ENCODE measurements around the gene SF3A1. TPM values are rescaled to one million over a fixed set of nuclear protein-coding genes. Genes with fewer than 3 reads are reported as not detected.

Gene SF3A1
- total and polyA plus RNA-seq, 4 donors: 15.8 to 157 (median 45.1) TPM

GRCh38 chr22:30286331-30286730 lies 70.4 kb downstream of the SF3A1 start:
- H3K4me1 ChIP-seq (ENCODE audit: control insufficient read depth in 5 of 5, insufficient read depth in 5 of 5, low read length in 5 of 5): peaks cover under 1 to 32% (median 17%) of the 10 kb centered on the region in 5 donors
- H3K27ac ChIP-seq (ENCODE audit: low read depth in 1 of 2, low read length in 1 of 2): no peak overlapping the region
- H3K4me3 ChIP-seq: no peak overlapping the region
- WGBS, 2 donors: 86 to 89% methylated on average over 5 of the region's 5 CpGs
- no peak for TF ChIP-seq CTCF (IDR thresholded peaks at IDR 0.05; ENCODE audit: control extremely low read depth, extremely low read depth)
- DNase-seq (no peak), ATAC-seq (ENCODE audit: insufficient read depth, low FRiP score) (no peak)
- no peaks in the 10 kb centered on the region for H3K9me3 ChIP-seq (ENCODE audit: control insufficient read depth in 4 of 4, insufficient read depth in 3 of 4, low read length in 3 of 4)
- no peak overlapping the region for H3K9ac ChIP-seq (ENCODE audit: insufficient read depth in 1 of 2, low read length in 2 of 2)
- H3K27me3 ChIP-seq (ENCODE audit: control insufficient read depth in 3 of 3, insufficient read depth in 3 of 3, low read length in 2 of 3): no peaks in the 10 kb centered on the region
- H3K36me3 ChIP-seq (ENCODE audit: control insufficient read depth in 4 of 4, insufficient read depth in 4 of 4, low read length in 4 of 4): peaks cover 0 to 18% (median 8%) of the 10 kb centered on the region in 4 donors

GRCh38 chr22:30285846-30286200 lies 70.9 kb downstream of the SF3A1 start:
- peaks cover 0 to 27% (median 12%) of the 10 kb centered on the region in 5 donors for H3K4me1 ChIP-seq (ENCODE audit: control insufficient read depth in 5 of 5, insufficient read depth in 5 of 5, low read length in 5 of 5)
- ATAC-seq (ENCODE audit: insufficient read depth, low FRiP score) (no peak), DNase-seq (no peak)
- no peak overlapping the region for H3K4me3 ChIP-seq
- H3K36me3 ChIP-seq (ENCODE audit: control insufficient read depth in 4 of 4, insufficient read depth in 4 of 4, low read length in 4 of 4): peaks cover 0 to 17% (median 8%) of the 10 kb centered on the region in 4 donors
- TF ChIP-seq CTCF (IDR thresholded peaks at IDR 0.05; ENCODE audit: control extremely low read depth, extremely low read depth): no peak
- H3K27ac ChIP-seq (ENCODE audit: low read depth in 1 of 2, low read length in 1 of 2): no peak overlapping the region
- H3K9ac ChIP-seq (ENCODE audit: insufficient read depth in 1 of 2, low read length in 2 of 2): no peak overlapping the region
- no peaks in the 10 kb centered on the region for H3K27me3 ChIP-seq (ENCODE audit: control insufficient read depth in 3 of 3, insufficient read depth in 3 of 3, low read length in 2 of 3)
- WGBS, 2 donors: 91 to 94% methylated on average over 8 of the region's 8 CpGs
- H3K9me3 ChIP-seq (ENCODE audit: control insufficient read depth in 4 of 4, insufficient read depth in 3 of 4, low read length in 3 of 4): no peaks in the 10 kb centered on the region

GRCh38 chr22:30285176-30285845 lies 71.4 kb downstream of the SF3A1 start:
- H3K27ac ChIP-seq (ENCODE audit: low read depth in 1 of 2, low read length in 1 of 2): no peak overlapping the region
- no peaks in the 10 kb centered on the region for H3K27me3 ChIP-seq (ENCODE audit: control insufficient read depth in 3 of 3, insufficient read depth in 3 of 3, low read length in 2 of 3)
- no peaks in the 10 kb centered on the region for H3K9me3 ChIP-seq (ENCODE audit: control insufficient read depth in 4 of 4, insufficient read depth in 3 of 4, low read length in 3 of 4)
- no peak for TF ChIP-seq CTCF (IDR thresholded peaks at IDR 0.05; ENCODE audit: control extremely low read depth, extremely low read depth)
- H3K4me3 ChIP-seq: no peak overlapping the region
- peaks cover 0 to 17% (median 8%) of the 10 kb centered on the region in 4 donors for H3K36me3 ChIP-seq (ENCODE audit: control insufficient read depth in 4 of 4, insufficient read depth in 4 of 4, low read length in 4 of 4)
- DNase-seq (no peak), ATAC-seq (ENCODE audit: insufficient read depth, low FRiP score) (no peak)
- H3K9ac ChIP-seq (ENCODE audit: insufficient read depth in 1 of 2, low read length in 2 of 2): no peak overlapping the region
- peaks cover 0 to 22% (median 7%) of the 10 kb centered on the region in 5 donors for H3K4me1 ChIP-seq (ENCODE audit: control insufficient read depth in 5 of 5, insufficient read depth in 5 of 5, low read length in 5 of 5)
- WGBS, 2 donors: 90 to 93% methylated on average over 27 of the region's 27 CpGs

GRCh38 chr22:30284666-30285065 lies 72.0 kb downstream of the SF3A1 start:
- TF ChIP-seq CTCF (IDR thresholded peaks at IDR 0.05; ENCODE audit: control extremely low read depth, extremely low read depth): no peak
- no peak overlapping the region for H3K27ac ChIP-seq (ENCODE audit: low read depth in 1 of 2, low read length in 1 of 2)
- no peak overlapping the region for H3K9ac ChIP-seq (ENCODE audit: insufficient read depth in 1 of 2, low read length in 2 of 2)
- H3K4me1 ChIP-seq (ENCODE audit: control insufficient read depth in 5 of 5, insufficient read depth in 5 of 5, low read length in 5 of 5): peaks cover 0 to 16% (median 4%) of the 10 kb centered on the region in 5 donors
- ATAC-seq (ENCODE audit: insufficient read depth, low FRiP score) (no peak), DNase-seq (no peak)
- no peak overlapping the region for H3K4me3 ChIP-seq
- no peaks in the 10 kb centered on the region for H3K27me3 ChIP-seq (ENCODE audit: control insufficient read depth in 3 of 3, insufficient read depth in 3 of 3, low read length in 2 of 3)
- H3K36me3 ChIP-seq (ENCODE audit: control insufficient read depth in 4 of 4, insufficient read depth in 4 of 4, low read length in 4 of 4): peaks cover 0 to 17% (median 8%) of the 10 kb centered on the region in 4 donors
- no peaks in the 10 kb centered on the region for H3K9me3 ChIP-seq (ENCODE audit: control insufficient read depth in 4 of 4, insufficient read depth in 3 of 4, low read length in 3 of 4)
- 86 to 89% methylated on average over 4 of the region's 4 CpGs for whole genome bisulfite sequencing, 2 donors
